ENCODE data around the gene ARID4A.
"Not testable (repeated sequence)": the region's sequence is repeated elsewhere in the genome, so short reads cannot be mapped to it uniquely, and the experiment has no call there.

Gene ARID4A

GRCh38 chr14:58362272-58362671 lies 63.9 kb downstream of the ARID4A start:
- ATAC-seq = not testable (repeated sequence)

- peak in 1 of 2 donors; percentile 36 for ATAC-seq
Observed at GRCh38 chr14:58362798-58363412, 64.5 kb downstream of the ARID4A start.

- no peak for ATAC-seq
Observed at GRCh38 chr14:58364316-58364715, 66.0 kb downstream of the ARID4A start.

GRCh38 chr14:58367296-58367695 lies 68.9 kb downstream of the ARID4A start:
- ATAC-seq = no peak

- ATAC-seq = no peak
Observed at GRCh38 chr14:58368956-58369355, 70.6 kb downstream of the ARID4A start.

- ATAC-seq = no peak
Observed at GRCh38 chr14:58376791-58377190, 78.4 kb downstream of the ARID4A start.

- no peak for ATAC-seq
Observed at GRCh38 chr14:58390830-58391229, 92.5 kb downstream of the ARID4A start.

GRCh38 chr14:58395562-58395811 lies 97.1 kb downstream of the ARID4A start:
- no peak for ATAC-seq

GRCh38 chr14:58395812-58396788 lies 97.7 kb downstream of the ARID4A start, which contains the start of gene TOMM20L:
TSS of gene TOMM20L (plus strand) at chr14:58395930. CDS start at chr14:58395958, 28 bp downstream.
- ATAC-seq = peak; percentile 88 to 93

GRCh38 chr14:58397156-58397555 lies 98.8 kb downstream of the ARID4A start:
- no peak for ATAC-seq

- no peak for ATAC-seq
Observed at GRCh38 chr14:58398495-58398894, 100.1 kb downstream of the ARID4A start.

- no peak for ATAC-seq
Observed at GRCh38 chr14:58398895-58399294, 100.5 kb downstream of the ARID4A start.

GRCh38 chr14:58401587-58401986 lies 103.2 kb downstream of the ARID4A start:
- ATAC-seq = peak in 1 of 2 donors; percentile 45

GRCh38 chr14:58408681-58409215 lies 110.4 kb downstream of the ARID4A start:
- ATAC-seq = no peak

GRCh38 chr14:58414845-58415244 lies 116.5 kb downstream of the ARID4A start:
- ATAC-seq = no peak

GRCh38 chr14:58415636-58416547 lies 117.5 kb downstream of the ARID4A start:
- ATAC-seq = no peak

- ATAC-seq = not testable (repeated sequence)
Observed at GRCh38 chr14:58416934-58417333, 118.6 kb downstream of the ARID4A start.
